NCI-H1694 treated with DMSO at 0.1 percent for 48 hours (cell line): ENCODE results near the gene RGR.
"Not testable (repeated sequence)": the region's sequence is repeated elsewhere in the genome, so short reads cannot be mapped to it uniquely, and the experiment has no call there.

Source experiments
- DNase-seq: peaks from one replicate; lab custom pipeline; 2025; lab: John Stamatoyannopoulos, UW

RGR gene

GRCh38 chr10:84258034-84258695 lies 13.3 kb downstream of the RGR start:
- no peak for DNase-seq

GRCh38 chr10:84261236-84261915 lies 16.5 kb downstream of the RGR start:
- DNase-seq, result no peak

DNA sequence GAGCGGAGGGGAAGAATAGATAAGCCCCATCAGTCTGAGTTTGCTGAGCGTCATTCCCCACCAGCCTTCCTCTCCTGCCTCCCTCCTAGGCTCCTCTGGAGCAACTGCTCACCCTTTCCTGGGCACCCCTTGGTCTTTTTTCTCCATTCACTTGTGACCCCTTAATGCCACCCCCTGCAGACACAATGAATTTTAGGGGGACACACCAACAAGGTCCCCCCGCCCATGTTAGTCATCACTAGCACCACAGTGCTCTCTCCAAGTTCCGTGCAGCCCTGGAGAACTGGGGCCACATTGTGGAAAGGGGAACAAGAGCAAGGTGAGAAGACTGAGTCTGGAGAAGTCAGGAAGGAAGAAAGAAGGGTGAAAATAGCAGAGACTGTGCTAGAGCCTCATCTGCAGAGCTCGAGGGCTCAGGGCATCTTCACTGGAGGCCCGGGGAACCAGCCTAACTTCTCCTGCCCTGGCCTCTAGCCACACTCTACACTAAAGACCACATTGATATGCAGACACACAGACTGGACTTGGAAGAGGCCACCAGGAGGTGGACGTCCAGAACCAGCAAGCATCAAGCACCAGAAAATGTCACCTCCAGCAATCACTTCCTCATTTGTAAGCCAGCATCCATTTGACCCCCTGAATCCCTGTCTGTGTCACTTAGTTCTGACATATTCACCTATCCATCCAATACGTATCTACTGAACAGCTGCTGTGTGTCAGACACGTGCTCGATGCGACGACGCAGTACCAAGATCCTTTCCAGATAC lies 17.5 kb downstream of the RGR start:
- DNase-seq, result no peak

- DNase-seq, result no peak
Observed at GRCh38 chr10:84263716-84264115, 18.9 kb downstream of the RGR start.

GRCh38 chr10:84264611-84265141 lies 19.8 kb downstream of the RGR start:
- peak; percentile 48 for DNase-seq

DNA sequence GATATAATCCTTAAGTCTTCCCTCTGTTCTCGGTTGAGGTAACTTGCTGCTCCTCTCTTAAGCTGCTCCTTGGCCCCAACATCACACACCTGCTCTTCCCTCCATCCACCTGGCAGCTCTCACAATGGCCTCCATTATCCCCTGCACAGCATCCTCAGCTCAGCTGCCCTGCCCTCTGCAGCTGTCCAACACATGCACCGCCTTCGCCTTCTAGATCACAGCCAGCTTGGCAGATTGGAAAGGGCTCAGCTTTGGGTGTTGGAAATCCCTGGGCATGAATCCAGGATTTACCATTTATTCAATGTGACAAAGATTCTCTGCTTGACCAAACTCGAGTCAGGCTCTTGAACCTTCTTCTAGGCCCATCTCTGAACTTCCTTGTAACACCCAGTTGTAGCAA lies 20.6 kb downstream of the RGR start:
- no peak for DNase-seq

- DNase-seq, result no peak
Observed at GRCh38 chr10:84267503-84268126, 22.8 kb downstream of the RGR start.

DNA sequence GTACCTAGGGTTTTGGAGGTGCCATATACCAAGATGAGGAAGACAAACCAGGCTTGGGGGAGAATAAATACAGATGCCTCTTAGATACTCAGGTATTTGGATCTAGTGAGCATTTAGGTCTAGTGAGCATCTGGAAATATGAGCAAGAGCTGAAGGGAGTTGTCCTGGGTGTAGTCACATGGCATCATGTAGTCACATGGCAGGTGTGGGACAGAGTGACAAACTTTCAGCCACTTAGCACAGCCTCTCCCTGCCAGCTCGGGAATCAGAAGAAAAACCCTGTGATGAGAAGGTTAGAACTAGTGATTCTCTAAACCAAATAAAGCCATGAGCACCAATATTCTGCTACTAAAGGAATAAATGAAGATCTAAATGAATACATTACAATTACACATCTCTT lies 24.3 kb downstream of the RGR start:
- DNase-seq, result no peak

DNA sequence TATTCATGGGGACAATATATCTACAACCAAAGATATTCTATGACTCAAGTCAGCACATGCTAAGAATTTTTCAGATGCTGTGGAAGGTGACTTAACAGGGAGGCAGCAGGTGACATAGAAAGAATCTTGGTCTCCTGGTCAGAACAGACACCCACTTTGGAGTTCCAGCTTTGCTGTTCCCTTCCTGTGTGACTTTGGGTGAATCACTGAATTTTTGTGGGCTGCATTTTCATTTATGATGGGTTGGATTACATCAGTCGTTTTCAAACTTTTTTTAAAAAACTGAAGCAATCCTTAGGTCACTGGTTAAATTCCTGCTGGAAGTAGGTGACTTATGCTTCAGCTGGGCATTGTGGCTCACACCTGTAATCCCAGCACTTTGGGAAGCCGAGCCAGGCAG lies 24.9 kb downstream of the RGR start:
- no peak for DNase-seq

- DNase-seq, result no peak
Observed at GRCh38 chr10:84270708-84271107, 25.9 kb downstream of the RGR start.

GRCh38 chr10:84279876-84280475 lies 35.1 kb downstream of the RGR start:
- DNase-seq, result not testable (repeated sequence)

GRCh38 chr10:84286695-84287094 lies 41.8 kb downstream of the RGR start:
- no peak for DNase-seq

DNA sequence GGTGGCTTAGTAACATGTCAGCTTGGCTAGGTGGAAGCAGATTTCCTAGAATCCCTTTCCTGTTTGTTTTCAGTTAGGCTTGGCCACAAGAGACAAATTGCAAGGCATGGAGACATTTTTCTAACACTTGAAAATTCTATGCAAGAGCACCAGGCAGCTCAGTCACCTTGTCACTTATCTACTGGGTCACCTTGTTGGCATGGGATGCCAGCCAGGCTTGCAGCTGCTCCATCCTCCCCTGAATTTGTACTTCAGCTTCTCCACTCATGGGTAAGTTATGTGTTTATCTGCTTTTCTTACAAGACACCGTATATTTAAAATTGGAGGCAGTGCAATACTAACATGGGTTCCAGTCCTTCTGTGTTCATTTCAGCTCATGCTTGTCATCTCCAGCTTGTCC lies 43.3 kb downstream of the RGR start:
- no peak for DNase-seq

DNA sequence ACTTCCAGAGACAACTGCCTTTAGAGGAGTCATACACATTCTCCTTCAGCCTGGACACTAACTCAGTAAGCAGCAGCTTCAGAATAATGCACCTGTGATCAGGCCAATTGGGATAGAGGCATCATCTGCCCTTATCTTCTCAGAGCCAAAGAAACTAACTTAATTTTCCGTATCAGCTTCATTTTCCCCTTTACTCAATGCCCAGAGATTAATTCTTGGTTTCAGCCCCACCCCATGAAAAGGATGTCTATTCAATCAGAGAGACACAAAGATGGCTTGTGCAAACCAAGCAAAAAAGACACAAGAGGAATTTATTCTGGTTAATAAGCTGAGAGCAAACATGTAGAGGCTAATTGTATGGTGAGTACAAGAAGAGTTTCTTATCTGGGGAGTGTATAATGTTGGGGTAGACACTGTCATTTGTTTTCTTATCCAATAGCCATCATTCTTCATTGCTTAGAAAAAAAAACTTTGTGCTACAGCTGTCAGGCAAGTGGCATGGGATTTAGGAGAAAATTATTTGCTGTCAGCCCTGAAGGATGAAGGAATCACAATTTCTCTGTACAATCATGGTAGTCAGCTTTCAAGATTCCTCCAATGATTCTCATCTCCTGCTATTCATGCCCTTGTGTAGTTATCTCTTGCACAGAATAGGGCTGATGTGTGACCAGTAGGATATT lies 44.8 kb downstream of the RGR start:
- DNase-seq, result no peak

GRCh38 chr10:84290235-84290634 lies 45.4 kb downstream of the RGR start:
- DNase-seq, result no peak

DNA sequence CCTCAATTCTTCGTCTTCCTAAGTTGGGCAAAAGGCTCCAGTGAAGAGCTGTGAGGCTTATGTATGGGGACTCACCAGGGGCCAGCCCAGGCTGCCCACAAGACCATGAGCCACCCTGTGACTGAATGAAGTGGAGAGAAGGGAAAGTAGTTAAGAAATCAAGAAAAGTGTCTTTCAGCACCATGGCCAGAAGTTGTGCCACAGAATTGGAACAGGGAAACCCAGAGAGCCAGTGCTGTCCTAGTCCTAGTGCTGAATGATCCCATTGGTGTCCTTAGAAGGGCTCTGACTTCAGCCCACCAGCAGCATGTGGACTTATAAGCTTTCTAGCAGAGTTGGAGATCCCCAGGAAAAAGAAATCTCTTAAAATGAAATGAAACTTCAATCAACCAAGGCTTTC lies 46.5 kb downstream of the RGR start:
- DNase-seq, result no peak

DNA sequence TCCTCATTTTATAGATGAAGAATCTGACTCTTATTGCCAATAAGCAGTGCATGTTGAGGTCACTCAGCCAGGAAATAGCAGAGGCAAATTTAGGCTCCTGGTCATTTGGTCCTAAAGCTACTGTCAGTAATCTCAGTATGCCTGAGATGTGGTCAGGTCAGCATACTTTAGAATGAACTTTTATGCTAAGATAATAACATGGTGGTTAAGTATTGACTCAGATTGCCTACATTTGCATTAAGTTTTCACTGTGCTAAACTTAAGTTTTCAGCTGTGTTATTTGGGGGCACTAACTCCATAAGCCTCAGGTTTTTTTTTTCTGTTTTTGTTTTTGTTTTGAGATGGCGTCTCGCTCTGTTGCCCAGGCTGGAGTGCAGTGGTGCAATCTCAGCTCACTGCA lies 47.6 kb downstream of the RGR start:
- DNase-seq, result no peak

- DNase-seq, result no peak
Observed at GRCh38 chr10:84293171-84293570, 48.3 kb downstream of the RGR start.

DNA sequence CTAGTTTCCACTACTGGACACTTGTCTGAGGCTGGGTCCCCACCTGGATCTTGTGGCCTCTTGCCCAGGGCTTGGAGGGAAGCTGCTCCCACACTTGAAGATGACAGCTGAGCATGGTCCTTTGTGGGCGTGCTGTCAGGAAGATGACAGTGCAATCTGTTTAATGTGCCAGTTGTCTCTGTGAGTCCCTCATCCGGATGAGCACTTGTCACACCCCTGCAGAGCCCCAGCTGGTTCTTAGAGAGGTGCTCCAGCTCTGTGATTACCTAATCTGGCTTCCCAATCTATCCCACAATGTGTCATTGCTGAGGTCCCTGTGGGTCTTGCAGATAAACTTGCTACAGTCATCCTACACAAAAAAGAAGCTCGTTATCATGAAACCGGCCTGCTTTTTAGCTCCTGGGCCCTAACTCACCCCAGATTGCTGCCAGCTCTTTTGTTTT lies 48.7 kb downstream of the RGR start:
- DNase-seq, result no peak

GRCh38 chr10:84294766-84295447 lies 50.1 kb downstream of the RGR start:
- DNase-seq, result no peak
